ENCODE results near the gene CREB3.
A peak's percentile ranks its signal among the peaks of the same experiment; 100 is the strongest.

The CREB3 gene

GRCh38 chr9:35732185-35732799 is at the start of gene CREB3, which contains the start of gene TLN1:
Gene CREB3, plus strand, starts transcription at chr9:35732666. Its CDS starts 107 bp downstream, at chr9:35732773.
Gene TLN1, minus strand, starts transcription at chr9:35732195. Its CDS starts 6,501 bp downstream, at chr9:35725694.
- H3K4me3 ChIP-seq (ENCODE audit: low read length), result peak within 1 kb of the TSS; percentile 83
- no peak for TF ChIP-seq ZNF274 (IDR thresholded peaks at IDR 0.05; ENCODE audit: low read depth, low read length)

GRCh38 chr9:35683323-35683722 is 49.1 kb upstream of the CREB3 start:
- H3K4me3 ChIP-seq (ENCODE audit: low read length), result no peak overlapping the region
- no peak for TF ChIP-seq ZNF274 (IDR thresholded peaks at IDR 0.05; ENCODE audit: low read depth, low read length)

GRCh38 chr9:35684921-35685320 is 47.5 kb upstream of the CREB3 start:
- H3K4me3 ChIP-seq (ENCODE audit: low read length), result no peak overlapping the region
- no peak for TF ChIP-seq ZNF274 (IDR thresholded peaks at IDR 0.05; ENCODE audit: low read depth, low read length)

- no peak overlapping the region for H3K4me3 ChIP-seq (ENCODE audit: low read length)
- no peak for TF ChIP-seq ZNF274 (IDR thresholded peaks at IDR 0.05; ENCODE audit: low read depth, low read length)
Observed at GRCh38 chr9:35685506-35685905, 47.0 kb upstream of the CREB3 start.

- no peak overlapping the region for H3K4me3 ChIP-seq (ENCODE audit: low read length)
- TF ChIP-seq ZNF274 (IDR thresholded peaks at IDR 0.05; ENCODE audit: low read depth, low read length), result no peak
Observed at GRCh38 chr9:35686222-35687203, 46.0 kb upstream of the CREB3 start.

GRCh38 chr9:35687306-35687705 is 45.2 kb upstream of the CREB3 start:
- no peak for TF ChIP-seq ZNF274 (IDR thresholded peaks at IDR 0.05; ENCODE audit: low read depth, low read length)
- no peak overlapping the region for H3K4me3 ChIP-seq (ENCODE audit: low read length)

GRCh38 chr9:35687972-35688557 is 44.4 kb upstream of the CREB3 start:
- H3K4me3 ChIP-seq (ENCODE audit: low read length), result no peak overlapping the region

GRCh38 chr9:35688558-35689541 is 43.6 kb upstream of the CREB3 start:
- TF ChIP-seq ZNF274 (IDR thresholded peaks at IDR 0.05; ENCODE audit: low read depth, low read length), result no peak
- H3K4me3 ChIP-seq (ENCODE audit: low read length), result no peak overlapping the region

More at GRCh38 chr9:35687972-35688557, 44.4 kb upstream of the CREB3 start:
- TF ChIP-seq ZNF274 (IDR thresholded peaks at IDR 0.05; ENCODE audit: low read depth, low read length), result no peak

- peak within 1 kb of the TSS; percentile 74 for H3K4me3 ChIP-seq (ENCODE audit: low read length)
- TF ChIP-seq ZNF274 (IDR thresholded peaks at IDR 0.05; ENCODE audit: low read depth, low read length), result no peak
Observed at GRCh38 chr9:35689542-35690293, 42.7 kb upstream of the CREB3 start, which contains the start of gene TPM2. Gene TPM2, minus strand, starts transcription at chr9:35689925. Its CDS starts 108 bp downstream, at chr9:35689817.

- TF ChIP-seq ZNF274 (IDR thresholded peaks at IDR 0.05; ENCODE audit: low read depth, low read length), result no peak
- H3K4me3 ChIP-seq (ENCODE audit: low read length), result peak overlapping the region; percentile 74
Observed at GRCh38 chr9:35690294-35690613, 42.2 kb upstream of the CREB3 start.

- no peak for TF ChIP-seq ZNF274 (IDR thresholded peaks at IDR 0.05; ENCODE audit: low read depth, low read length)
- H3K4me3 ChIP-seq (ENCODE audit: low read length), result peak overlapping the region; percentile 74
Observed at GRCh38 chr9:35690614-35691333, 41.7 kb upstream of the CREB3 start.

- TF ChIP-seq ZNF274 (IDR thresholded peaks at IDR 0.05; ENCODE audit: low read depth, low read length), result no peak
- H3K4me3 ChIP-seq (ENCODE audit: low read length), result peak overlapping the region; percentile 74; the same call in 1 of the 2 replicates
Observed at GRCh38 chr9:35691334-35691650, 41.2 kb upstream of the CREB3 start.
